Stimulated activated CD8-positive, alpha-beta memory T cell treated with anti-CD3 and anti-CD28 coated beads, Interleukin-7, amount 100 ng/mL, for 48 hours (primary cell): ENCODE data around the gene DUSP18.
"Not testable (repeated sequence)": the region's sequence is repeated elsewhere in the genome, so short reads cannot be mapped to it uniquely, and the experiment has no call there.

Source experiments
- DNase-seq, 2 donors: peaks; one replicate each; pipeline ENCODE4 v3.0.0-alpha.2; 2020; ENCODE audit warnings: low read depth in 1 of 2; ENCODE audit errors: extremely low read depth in 1 of 2

DUSP18 gene

DNA sequence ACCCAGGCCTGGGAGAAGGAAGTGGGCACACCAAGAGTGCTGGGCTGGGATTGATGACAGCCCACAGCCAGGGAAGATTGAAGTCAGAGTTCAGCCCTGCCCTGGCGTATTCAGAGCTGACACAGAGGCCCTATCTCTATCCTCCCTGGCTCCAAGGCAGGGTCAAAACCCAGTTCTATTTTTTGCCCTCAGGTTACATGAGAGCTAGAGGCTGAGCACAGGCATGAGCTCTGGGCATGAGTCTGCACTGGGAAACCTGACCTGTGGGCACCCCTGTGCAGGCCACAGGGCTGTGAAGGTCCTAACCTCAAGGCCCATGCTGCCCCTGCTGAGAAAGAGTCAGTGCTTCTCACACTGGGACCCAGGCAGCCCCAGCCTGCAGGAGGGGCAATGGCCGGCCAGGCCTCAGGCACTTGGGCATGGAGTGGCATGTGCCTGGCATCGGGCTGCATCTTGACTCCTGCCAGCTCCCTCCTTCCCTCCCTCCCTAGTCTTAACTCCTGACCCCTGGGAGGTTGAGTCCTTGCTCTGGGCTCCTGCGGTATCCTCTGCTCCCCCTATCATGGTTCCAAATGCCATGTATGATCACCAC lies 26.7 kb downstream of the DUSP18 start:
- no peak for DNase-seq

DNA sequence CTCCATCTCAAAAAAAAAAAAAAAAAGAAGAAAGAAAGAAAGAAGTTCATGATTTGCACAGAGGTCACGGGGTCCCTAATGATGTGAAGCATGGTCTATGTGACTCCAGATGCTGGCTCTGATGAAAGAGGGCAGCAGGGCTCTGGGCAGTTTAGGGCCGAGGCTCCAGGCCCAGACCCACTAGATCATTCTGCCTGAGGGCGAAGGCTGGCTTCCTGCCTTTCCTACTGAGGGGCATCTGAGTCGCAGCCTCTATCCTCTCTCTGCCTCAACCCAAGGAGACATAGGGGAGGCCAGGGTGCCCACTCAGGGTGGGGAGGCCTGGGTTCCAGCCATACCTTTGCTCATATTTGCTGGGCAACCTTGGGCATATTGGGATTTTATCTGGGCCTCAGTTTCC lies 27.3 kb downstream of the DUSP18 start:
- DNase-seq = no peak

DNA sequence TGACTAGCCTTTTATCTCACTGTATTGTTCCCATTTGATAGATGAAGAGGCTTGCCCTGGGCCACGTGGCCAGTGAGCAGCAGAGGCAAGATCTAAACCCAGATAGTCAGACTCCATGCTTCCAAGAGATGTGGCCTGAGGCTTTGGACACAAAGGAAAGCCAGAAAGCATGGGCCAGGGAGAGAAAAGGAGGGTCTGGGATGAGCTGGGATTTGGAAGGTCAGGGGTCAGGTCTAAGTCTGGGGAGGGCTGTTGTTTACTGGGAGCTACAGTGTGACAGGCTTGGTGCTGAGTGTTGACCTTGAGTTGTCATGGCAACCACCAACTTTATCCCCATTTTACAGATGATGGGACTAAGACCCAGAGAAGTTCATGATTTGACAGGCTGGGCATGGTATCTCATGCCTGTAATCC lies 30.0 kb downstream of the DUSP18 start:
- DNase-seq = no peak

DNA sequence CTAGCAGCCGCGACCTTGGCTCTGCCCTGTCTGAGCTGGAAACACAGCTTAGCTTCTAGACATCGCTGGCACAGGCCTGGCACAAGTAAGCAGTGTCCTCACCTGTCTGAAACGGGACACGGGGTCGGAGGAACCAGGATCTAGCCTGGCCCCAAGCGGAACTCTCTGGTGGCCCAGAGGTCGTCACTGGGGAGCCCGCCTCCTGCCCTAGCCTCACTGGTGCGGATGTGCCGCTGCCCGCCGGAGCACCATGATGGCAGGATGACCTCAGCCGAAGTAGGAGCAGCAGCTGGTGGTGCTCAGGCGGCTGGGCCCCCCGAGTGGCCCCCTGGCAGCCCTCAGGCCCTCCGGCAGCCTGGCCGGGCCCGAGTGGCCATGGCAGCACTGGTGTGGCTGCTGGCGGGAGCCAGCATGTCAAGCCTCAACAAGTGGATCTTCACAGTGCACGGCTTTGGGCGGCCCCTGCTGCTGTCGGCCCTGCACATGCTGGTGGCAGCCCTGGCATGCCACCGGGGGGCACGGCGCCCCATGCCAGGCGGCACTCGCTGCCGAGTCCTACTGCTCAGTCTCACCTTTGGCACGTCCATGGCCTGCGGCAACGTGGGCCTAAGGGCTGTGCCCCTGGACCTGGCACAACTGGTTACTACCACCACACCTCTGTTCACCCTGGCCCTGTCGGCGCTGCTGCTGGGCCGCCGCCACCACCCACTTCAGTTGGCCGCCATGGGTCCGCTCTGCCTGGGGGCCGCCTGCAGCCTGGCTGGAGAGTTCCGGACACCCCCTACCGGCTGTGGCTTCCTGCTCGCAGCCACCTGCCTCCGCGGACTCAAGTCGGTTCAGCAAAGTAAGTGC lies 31.2 kb downstream of the DUSP18 start:
- no peak for DNase-seq

DNA sequence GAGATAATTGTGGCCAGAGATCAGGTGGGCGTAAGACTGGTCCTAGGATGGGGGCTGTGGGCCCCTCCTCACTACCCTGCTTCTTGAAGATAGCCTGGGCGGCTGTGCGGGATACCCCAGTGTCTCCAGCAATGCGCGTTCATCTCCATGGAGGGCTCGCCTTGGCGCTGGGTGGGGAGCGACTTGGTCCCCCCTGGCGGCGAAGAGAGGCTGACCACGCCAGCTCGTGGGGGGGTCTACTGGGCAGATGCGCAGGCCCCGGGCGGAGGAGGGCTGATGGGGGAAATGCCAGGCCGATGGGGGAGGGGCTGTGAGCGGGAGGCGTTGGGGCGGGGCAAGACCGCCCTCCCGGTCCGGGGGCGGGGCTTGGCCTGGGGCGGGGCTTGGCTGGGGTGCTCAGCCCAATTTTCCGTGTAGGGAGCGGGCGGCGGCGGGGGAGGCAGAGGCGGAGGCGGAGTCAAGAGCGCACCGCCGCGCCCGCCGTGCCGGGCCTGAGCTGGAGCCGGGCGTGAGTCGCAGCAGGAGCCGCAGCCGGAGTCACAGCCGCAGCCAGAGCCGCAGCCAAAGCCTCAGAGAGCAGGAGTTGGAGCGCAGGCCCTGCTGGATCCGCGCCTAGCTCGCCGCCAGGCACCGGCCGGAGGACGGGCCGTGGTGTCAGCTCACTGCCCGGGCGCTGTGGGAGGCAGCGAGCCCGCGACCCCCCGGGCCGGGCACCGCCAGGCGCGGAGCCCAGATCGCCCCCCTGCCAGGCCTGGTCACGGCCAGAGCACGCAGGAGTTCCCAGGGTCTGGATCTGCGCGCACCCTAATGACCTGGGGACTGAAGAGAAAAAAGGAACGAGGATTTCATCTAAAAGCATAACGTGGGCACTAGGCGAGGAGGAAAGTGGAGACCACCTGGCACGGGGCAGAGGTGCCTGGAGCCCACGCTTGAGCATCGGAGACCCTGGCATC lies 32.1 kb downstream of the DUSP18 start, which contains the start of gene SLC35E4:
Gene SLC35E4, plus strand, starts transcription at position 509 of the 953 bp plus-strand sequence. CDS start 670 bp downstream, outside the sequence.
- DNase-seq = peak; percentile 89 to 93

DNA sequence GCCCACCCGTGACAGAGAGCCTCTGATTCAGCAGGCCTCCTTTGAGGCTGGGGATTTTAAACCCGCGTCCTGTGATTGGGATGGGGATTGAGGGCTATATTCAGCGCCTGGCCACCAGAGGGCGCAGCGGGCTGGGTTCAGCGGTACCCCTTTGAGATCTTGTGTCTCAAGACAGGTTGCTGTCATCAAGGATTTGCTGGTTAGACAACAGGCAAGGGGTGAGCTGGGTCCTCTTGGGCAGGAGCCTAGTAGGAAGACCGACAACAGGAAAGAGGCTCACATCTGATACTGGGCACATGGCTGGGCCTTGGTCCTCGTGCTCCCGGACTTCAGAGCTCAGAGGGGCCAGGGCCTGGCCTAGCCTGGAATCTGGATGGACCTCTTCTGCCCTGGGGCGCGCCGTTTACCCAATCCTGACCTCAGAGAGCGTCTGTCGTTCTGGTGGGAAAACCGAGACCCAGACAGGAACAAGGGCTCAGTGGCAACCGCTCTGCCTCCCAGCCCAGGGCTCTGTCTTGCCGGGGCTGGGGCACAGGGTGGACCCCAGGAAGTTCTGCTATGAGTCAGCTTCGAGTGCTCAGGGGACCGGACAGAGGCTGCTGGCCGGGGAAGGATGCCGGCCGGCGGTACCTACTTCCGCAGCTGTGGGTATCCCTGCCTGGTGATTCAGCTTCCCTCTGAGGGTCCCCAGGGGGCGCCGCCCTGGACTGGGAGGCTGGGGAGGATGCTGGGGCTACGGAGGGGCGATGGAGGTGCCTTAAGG lies 33.0 kb downstream of the DUSP18 start:
- DNase-seq = peak; percentile 74 to 83

DNA sequence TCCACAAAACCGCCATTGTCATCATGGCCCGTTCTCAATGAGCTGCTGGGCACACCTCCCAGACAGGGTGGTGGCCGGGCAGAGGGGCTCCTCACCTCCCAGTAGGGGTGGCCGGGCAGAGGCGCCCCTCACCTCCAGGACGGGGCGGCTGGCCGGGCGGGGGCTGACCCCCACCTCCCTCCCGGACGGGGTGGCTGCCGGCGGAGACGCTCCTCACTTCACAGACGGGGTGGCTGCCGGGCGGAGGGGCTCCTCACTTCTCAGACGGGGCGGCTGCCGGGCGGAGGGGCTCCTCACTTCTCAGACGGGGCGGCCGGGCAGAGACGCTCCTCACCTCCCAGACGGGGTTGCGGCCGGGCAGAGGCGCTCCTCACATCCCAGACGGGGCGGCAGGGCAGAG lies 36.2 kb downstream of the DUSP18 start:
- not testable (repeated sequence) for DNase-seq

DNA sequence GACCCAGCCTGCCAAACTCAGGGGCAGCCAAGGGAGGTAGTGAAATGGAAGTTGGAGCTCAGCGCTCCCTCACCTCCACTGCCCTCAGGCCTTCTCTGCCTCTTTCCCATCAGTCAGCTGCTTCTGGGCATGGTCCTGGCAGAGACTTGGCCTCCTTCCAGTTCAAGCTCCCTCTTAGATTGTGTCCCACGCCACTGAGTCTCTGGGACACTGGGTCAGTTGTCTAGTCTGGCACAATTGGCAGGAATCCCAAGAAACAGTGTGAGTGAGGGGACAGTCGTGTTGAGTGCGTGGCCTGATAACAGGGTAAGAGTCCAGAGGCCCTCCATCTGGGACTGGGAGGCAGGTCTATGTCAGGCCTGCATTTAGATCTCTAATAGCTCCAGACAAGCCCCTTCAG lies 39.2 kb downstream of the DUSP18 start:
- DNase-seq = no peak

DNA sequence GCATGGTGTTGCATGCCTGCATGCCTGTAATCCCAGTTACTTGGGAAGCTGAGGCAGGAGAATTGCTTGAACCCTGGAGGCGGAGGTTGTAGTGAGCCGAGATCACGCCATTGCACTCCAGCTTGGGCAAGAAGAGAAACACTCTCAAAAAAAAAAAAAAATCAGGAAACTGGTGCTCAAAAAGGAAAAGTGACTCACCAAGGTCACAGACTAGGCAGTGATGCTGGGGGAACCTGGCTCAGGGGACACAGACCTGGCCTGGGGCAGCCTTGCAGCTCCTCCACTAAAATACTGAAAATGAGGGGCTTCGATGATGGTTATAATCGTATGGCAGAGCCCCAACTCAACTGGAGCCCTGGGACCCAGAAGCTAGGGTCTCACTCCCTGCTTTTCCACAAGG lies 40.2 kb downstream of the DUSP18 start:
- no peak for DNase-seq

DNA sequence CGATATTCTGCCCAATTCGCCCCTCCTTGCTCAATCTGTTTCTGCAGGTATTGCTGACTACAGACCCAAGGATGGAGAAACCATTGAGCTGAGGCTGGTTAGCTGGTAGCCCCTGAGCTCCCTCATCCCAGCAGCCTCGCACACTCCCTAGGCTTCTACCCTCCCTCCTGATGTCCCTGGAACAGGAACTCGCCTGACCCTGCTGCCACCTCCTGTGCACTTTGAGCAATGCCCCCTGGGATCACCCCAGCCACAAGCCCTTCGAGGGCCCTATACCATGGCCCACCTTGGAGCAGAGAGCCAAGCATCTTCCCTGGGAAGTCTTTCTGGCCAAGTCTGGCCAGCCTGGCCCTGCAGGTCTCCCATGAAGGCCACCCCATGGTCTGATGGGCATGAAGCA lies 41.3 kb downstream of the DUSP18 start:
- DNase-seq = no peak

DNA sequence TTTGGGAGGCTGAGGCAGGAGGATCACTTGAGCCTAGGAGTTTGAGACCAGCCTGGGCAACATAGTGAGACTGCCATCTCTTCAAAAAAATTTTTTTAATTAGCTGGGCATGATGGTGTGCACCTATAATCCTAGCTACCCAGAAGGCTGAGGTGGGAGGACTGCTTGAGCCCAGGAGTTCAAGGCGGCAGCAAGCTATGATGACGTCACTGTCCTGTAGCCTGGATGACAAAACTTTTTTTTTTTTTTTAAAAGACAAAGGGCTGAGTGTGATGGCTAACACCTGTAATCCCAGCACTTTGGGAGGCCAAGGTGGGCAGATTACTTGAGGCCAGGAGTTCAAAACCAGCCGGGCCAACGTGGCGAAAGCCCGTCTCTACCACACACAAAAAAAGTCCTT lies 47.8 kb downstream of the DUSP18 start:
- not testable (repeated sequence) for DNase-seq

DNA sequence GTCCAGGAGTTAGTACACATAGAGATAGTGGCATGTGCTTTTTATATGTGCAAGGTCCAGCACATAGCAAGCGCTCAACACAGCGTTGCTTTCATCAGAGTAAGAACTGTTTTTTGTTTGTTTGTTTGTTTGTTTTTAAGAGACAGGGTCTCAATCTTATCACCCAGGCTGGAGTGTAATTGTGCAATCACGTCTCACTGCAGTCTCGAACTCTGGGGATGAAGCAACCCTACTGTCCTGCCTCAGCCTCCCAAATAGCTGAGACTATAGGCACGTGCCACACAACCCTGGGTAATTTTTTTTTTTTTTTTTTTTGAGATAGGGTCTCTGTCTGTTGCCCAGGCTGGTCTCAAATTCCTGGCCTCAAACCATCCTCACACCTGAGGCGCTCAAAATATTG lies 49.9 kb downstream of the DUSP18 start:
- DNase-seq = no peak

DNA sequence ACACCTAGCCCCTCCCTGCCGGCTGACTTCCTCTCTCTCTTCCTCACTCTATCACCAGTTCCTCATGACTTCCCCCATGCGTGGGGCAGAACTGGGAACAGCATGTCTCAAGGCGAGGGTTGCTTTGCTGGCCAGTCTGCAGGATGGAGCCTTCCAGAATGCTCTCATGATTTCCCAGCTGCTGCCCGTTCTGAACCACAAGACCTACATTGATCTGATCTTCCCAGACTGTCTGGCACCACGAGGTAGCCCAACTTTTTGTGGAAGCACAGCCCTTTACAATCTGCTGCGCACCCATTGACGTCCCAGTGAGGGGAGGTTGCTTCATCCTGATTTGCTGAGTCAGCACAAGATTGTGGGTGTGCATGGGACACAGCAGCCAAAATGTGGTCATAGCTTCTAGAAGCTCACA lies 52.1 kb downstream of the DUSP18 start:
- DNase-seq = no peak

DNA sequence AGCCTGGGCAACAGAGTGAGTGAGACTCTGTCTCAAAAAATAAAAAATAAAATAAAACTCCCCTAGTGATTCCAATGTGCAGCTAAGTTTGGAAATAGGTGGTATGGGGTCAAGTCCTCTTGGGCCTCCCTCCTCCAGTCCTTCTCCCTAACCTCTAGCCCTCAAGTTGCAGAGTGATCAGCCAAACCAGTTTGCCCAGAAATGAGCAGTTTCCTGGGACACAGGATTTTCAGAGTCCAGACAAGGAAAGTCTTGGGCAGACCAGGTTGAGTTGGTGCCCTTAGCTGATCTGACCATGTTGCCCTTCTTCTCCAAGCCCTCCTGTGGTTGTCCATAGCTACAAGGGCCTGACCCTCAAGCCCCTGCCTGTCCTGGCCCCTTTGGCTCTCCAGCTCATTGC lies 52.8 kb downstream of the DUSP18 start:
- no peak for DNase-seq

DNA sequence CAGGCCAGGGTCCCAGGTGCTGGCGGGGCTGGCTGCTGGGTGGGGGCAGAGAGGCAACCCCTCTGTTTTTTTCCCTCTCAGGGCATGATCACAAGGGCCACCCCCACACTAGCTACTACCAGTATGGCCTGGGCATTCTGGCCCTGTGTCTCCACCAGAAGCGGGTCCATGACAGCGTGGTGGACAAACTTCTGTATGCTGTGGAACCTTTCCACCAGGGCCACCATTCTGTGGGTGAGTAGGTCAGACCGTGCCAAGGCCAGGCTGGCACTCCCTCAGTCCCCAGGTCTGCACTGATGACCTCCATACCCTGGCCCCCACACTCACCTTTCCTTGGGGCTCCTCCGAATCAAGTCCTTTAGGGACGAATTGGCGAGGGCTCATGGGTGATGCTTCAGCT lies 53.4 kb downstream of the DUSP18 start:
- DNase-seq = no peak

DNA sequence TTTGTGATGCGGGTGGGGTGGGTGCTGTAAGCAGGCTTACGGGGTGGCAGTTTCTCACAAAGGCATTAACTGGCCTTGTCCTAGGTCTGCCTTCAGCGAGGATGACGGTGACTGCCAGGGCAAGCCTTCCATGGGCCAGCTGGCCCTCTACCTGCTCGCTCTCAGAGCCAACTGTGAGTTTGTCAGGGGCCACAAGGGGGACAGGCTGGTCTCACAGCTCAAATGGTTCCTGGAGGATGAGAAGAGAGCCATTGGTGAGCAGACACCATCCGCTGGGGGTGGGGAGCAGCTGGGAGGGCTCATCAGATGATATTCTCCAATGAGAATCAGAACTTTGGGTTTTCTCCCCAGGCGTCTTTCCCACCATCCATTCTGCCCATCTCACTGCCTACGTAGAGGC lies 54.9 kb downstream of the DUSP18 start:
- no peak for DNase-seq
